GM19239 (cell line): ENCODE measurements around the gene CPD.
"Not testable (repeated sequence)": the region's sequence is repeated elsewhere in the genome, so short reads cannot be mapped to it uniquely, and the experiment has no call there.

Experiments
- DNase-seq: peaks from one replicate; pipeline ENCODE4 v3.0.0; 2011; ENCODE audit warnings: low spot score; ENCODE audit not compliant: insufficient read length
- FAIRE-seq: peaks from 2 replicates; lab custom pipeline; 2011; peaks lifted over from hg19 to GRCh38; lab: Jason Lieb, UNC

CPD gene

GRCh38 chr17:30378825-30379302 is at the start of gene CPD:
CPD (plus strand) TSS chr17:30378927; CDS start chr17:30378981, 54 bp downstream.
- FAIRE-seq, result no peak

GRCh38 chr17:30332057-30332542 is 46.6 kb upstream of the CPD start:
- FAIRE-seq, result peak; percentile 90
- DNase-seq, result no peak

More at GRCh38 chr17:30378825-30379302, at the start of gene CPD:
- DNase-seq, result peak; percentile 88

GRCh38 chr17:30333503-30334360 is 45.0 kb upstream of the CPD start, which contains the start of gene TMIGD1:
TMIGD1 (minus strand) TSS chr17:30334057; CDS start chr17:30332133, 1,924 bp downstream.
- DNase-seq, result no peak
- peak; percentile 18 for FAIRE-seq

GRCh38 chr17:30334421-30334820 is 44.3 kb upstream of the CPD start:
- FAIRE-seq, result no peak

GRCh38 chr17:30336369-30337171 is 42.2 kb upstream of the CPD start:
- FAIRE-seq, result peak; percentile 87
- peak; percentile 15 for DNase-seq

More at GRCh38 chr17:30334421-30334820, 44.3 kb upstream of the CPD start:
- DNase-seq, result no peak

GRCh38 chr17:30337393-30337999 is 41.2 kb upstream of the CPD start:
- DNase-seq (no peak), FAIRE-seq (no peak)

GRCh38 chr17:30339086-30339485 is 39.6 kb upstream of the CPD start:
- DNase-seq (no peak), FAIRE-seq (no peak)

GRCh38 chr17:30340801-30341356 is 37.8 kb upstream of the CPD start:
- no peak for FAIRE-seq

GRCh38 chr17:30341703-30342249 is 37.0 kb upstream of the CPD start:
- FAIRE-seq, result no peak

More at GRCh38 chr17:30340801-30341356, 37.8 kb upstream of the CPD start:
- DNase-seq, result no peak

GRCh38 chr17:30343244-30343643 is 35.5 kb upstream of the CPD start:
- DNase-seq, FAIRE-seq: not testable (repeated sequence)

More at GRCh38 chr17:30341703-30342249, 37.0 kb upstream of the CPD start:
- DNase-seq, result no peak

- DNase-seq (no peak), FAIRE-seq (no peak)
These were observed 34.9 kb upstream of the CPD start for GRCh38 chr17:30343796-30344195.

- no peak for FAIRE-seq
These were observed 34.2 kb upstream of the CPD start for GRCh38 chr17:30344283-30345088.

GRCh38 chr17:30345089-30345433 is 33.7 kb upstream of the CPD start:
- FAIRE-seq, result no peak
- DNase-seq, result no peak

More at GRCh38 chr17:30344283-30345088, 34.2 kb upstream of the CPD start:
- DNase-seq, result no peak

- DNase-seq (no peak), FAIRE-seq (no peak)
These were observed 33.1 kb upstream of the CPD start for GRCh38 chr17:30345527-30346075.

GRCh38 chr17:30346221-30346795 is 32.4 kb upstream of the CPD start:
- FAIRE-seq, result no peak
- DNase-seq, result no peak

- FAIRE-seq (no peak), DNase-seq (no peak)
These were observed 31.2 kb upstream of the CPD start for GRCh38 chr17:30347488-30347887.

GRCh38 chr17:30349252-30349651 is 29.5 kb upstream of the CPD start:
- FAIRE-seq (no peak), DNase-seq (no peak)

GRCh38 chr17:30351263-30351662 is 27.5 kb upstream of the CPD start:
- FAIRE-seq, DNase-seq: not testable (repeated sequence)
